Erythroblast (primary cell): ENCODE data around the gene NAPA.

ENCODE experiments used
- GATA1 ChIP-seq: IDR thresholded peaks from 2 replicates; pipeline ENCODE4 v1.6.1; 2011; ENCODE audit warnings: low read depth, mild to moderate bottlenecking, control low read depth, low read length, moderate library complexity
- POLR2A ChIP-seq: IDR thresholded peaks from 2 replicates; pipeline ENCODE4 v1.6.1; 2011; ENCODE audit warnings: mild to moderate bottlenecking, low read length

DNA sequence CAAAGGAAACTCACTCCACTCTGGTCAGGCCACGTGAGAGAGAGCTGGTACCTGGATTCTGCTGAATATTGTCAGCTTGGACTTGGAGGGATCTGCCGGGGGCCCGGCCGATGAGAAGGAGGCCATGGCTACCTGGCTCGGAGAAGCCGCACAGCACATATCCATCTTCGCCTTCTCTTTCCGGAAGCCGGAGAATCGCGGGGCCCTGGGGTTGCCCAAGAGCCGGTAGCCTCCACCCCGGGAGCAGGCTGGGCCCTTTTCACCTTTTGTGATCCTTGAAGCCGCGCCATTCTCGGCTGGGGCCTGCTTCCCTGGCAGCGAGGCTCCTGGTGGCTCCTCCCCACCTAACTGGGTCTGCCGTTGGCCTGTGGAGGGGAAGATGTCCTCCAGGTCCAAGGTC is 29.2 kb upstream of the NAPA start:
- TF ChIP-seq POLR2A (no peak), GATA1 (no peak)
